Measurements from ENCODE around the gene UQCRHL. TPM values are rescaled to one million over a fixed set of nuclear protein-coding genes. Genes with fewer than 3 reads are reported as not detected.

The UQCRHL gene
- total and polyA plus RNA-seq, 5 experiments from 2014 or later = 1.1 to 2.0 (median 1.2) TPM

DNA sequence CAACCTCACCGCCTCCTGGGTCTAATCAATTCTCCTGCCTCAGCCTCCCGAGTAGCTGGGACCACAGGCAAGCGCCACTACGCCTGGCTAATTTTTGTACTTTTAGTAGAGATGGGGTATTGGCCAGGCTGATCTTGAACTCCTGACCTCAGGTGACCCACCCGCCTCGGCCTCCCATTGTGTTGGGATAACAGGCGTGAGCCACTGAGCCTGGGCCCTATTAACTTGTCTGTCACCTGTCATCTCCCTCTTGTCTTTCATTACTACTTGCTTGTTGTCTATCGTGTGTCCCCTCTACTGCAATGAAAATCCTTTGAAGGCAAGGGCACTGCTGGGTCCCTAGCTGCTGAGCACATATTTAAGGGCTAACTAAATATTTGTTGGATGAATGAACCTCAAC, 3.4 kb downstream of the UQCRHL start:
- ATAC-seq (no peak), DNase-seq (no peak)
- H3K27me3 Mint-ChIP-seq = peaks cover 1 to 17% (median 14%) of the 10 kb centered on the region in 5 donors
- H3K4me1 Mint-ChIP-seq = peaks cover 0 to 3% (median 0%) of the 10 kb centered on the region in 4 donors
- H3K36me3 Mint-ChIP-seq = no peaks in the 10 kb centered on the region
- no peak overlapping the region for H3K27ac Mint-ChIP-seq
- POLR2A ChIA-PET = no interaction called here
- no peak overlapping the region for H3K4me3 Mint-ChIP-seq
- H3K9me3 Mint-ChIP-seq = no peaks in the 10 kb centered on the region

DNA sequence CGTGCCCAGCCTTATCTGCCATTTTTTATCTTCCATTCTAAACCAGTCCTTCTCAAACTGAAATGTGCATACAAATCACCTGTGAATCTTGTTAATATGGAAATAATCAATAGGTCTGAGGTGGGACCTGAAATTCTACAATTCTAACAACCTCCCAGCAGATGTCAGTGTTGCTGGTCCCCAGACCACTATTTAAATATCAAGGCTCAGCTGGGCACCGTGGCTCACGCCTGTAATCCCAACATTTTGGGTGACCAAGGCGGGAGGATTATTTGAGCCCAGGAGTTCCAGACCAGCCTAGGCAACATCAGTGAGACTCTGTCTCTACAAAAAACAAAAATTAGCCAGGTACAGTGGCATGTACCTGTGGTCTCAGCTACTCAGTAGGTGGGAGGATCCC, 4.1 kb downstream of the UQCRHL start:
- Mint-ChIP-seq H3K27me3 (peaks cover 1 to 17% (median 14%) of the 10 kb centered on the region in 5 donors), H3K36me3 (no peaks in the 10 kb centered on the region), H3K4me3 (no peak overlapping the region), H3K4me1 (peaks cover 0 to 3% (median 0%) of the 10 kb centered on the region in 4 donors), H3K9me3 (no peaks in the 10 kb centered on the region), H3K27ac (no peak overlapping the region)
- peak in 3 of 10 donors; percentile 11 to 21 (median 13) for DNase-seq
- peak in 1 of 2 donors; percentile 56 for ATAC-seq
- POLR2A ChIA-PET = no interaction called here

DNA sequence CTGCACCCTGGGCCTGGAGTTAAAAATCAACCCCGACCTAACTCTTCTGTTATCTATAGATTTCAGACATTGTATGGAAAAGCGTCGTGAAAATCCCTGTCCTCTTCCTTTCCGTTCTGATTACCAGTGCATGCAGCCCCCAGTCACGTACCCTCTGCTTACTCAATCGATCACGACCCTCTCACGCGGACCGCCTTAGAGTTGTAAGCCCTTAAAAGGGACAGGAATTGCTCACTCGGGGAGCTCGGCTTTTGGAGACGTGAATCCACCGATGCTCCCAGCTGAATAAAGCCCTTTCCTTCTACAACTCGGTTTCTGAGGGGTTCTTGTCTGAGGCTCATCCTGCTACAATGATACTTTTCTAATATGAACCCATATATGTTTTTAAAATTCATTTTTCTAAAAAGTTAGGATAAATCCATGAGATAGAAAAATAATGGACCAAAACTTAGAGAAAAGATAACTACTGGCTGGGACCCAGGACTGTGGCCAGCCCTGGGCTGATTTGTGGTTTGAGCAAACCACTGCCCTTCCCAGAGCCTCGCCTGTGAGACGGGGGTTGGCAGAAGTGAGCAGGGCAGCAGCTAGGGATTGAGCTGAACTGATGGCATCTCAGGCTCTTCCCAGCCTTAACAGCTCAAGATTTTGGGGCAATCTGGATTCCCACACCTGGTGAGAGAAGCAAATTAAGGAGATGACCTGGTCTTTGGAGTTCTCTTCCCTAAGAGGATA, 5.0 kb downstream of the UQCRHL start:
- Mint-ChIP-seq H3K27me3 (peaks cover 1 to 17% (median 14%) of the 10 kb centered on the region in 5 donors), H3K4me3 (no peak overlapping the region), H3K4me1 (peaks cover 0 to 3% (median 0%) of the 10 kb centered on the region in 4 donors), H3K27ac (peak overlapping the region in 1 of 10 donors; percentile 50), H3K36me3 (no peaks in the 10 kb centered on the region), H3K9me3 (no peaks in the 10 kb centered on the region)
- no peak for ATAC-seq
- DNase-seq = no peak
- POLR2A ChIA-PET = no interaction called here

DNA sequence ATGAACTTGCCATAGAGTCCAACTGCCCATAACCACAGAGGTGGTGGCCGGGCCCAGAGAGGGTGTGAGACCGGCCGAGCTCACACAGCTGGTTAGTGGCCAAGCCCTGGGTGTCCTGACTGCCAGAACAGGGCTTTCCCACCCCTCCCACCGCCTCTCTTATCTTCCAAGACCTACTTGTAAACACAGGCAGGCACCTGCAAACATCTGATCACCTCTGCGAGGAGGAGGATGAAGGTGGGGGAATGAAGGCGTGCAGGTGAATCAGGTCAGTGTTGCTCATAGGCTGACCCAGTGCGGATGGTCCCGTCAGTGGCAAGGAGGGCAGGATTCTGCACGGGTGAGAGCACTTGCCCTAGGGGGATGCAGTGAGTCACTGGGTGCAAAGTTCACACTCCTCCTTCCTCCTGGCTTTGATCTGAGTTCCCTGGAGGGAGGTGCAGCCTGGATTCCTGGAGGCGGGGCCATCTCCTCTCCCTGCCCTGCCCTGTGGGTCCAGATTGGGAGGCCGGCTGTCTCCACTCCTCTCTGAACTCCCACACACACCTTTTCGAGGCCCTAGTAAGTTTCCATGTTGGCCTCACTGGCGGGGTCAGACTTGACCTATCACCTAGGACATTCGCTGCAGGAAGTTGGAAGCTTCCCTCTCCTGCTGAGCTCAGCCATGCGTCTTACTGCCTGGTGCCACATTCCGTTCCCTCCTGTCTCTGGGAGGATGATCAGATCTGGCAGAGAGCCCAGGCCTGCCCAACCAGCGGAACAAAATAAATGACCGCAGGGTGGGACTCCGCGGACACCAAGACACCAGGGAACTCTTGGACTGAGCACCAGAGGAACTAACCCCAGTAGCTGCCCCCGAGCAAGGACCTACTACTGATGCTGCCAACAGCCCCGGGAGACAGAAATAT, 7.3 kb downstream of the UQCRHL start:
- Mint-ChIP-seq H3K36me3 (no peaks in the 10 kb centered on the region), H3K4me3 (no peak overlapping the region), H3K27me3 (peaks cover 1 to 17% (median 14%) of the 10 kb centered on the region in 5 donors), H3K9me3 (no peaks in the 10 kb centered on the region), H3K4me1 (peaks cover 0 to 3% (median 0%) of the 10 kb centered on the region in 4 donors), H3K27ac (peak overlapping the region in 2 of 10 donors; percentile 17 to 24)
- no peak for DNase-seq
- POLR2A ChIA-PET = no interaction called here
- no peak for ATAC-seq

DNA sequence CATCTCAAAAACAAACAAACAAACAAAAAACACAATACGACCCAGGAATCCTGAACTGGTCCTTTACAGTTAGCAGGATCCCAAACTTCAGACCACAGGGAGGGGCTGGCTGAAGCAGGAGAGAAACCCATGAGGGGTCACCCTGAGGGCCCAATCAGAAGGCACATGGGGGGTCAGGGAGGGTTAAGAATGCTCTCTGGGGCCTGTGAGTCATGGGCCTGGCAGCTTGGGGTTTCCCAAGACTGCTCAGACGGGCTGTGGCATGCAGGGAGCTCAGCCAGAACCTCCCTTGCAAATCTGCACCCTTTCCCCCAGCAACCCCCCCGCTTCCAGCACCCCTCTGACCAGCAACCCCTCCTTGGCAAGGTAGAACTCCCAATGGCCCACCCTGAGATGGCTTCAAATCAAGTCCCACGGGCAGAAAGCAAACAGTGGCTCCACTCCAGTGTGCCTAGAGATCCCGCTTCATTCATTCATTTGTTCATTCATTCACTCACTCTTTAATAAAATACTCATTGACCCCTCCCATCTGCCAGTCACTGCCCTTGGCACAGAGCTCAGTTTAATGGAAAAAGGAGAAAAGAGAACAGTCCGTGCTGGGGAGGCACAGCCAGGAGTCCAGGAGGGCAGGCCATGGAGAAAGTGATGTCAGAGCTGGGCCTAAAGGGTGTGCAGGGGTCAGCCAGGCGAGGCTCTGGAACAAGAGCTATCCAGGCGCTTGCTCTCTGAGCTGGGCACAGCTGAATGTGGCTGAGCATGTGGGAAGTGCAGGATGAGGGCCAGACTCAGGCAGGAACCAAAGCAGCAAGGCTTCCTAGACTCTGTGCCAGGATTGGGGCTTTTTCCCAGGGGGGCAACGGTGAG, 8.2 kb downstream of the UQCRHL start:
- peaks cover 0 to 3% (median 0%) of the 10 kb centered on the region in 4 donors for H3K4me1 Mint-ChIP-seq
- DNase-seq (no peak), ATAC-seq (no peak)
- peaks cover 1 to 17% (median 14%) of the 10 kb centered on the region in 5 donors for H3K27me3 Mint-ChIP-seq
- H3K36me3 Mint-ChIP-seq = no peaks in the 10 kb centered on the region
- H3K4me3 Mint-ChIP-seq = no peak overlapping the region
- peak overlapping the region in 1 of 10 donors; percentile 5 for H3K27ac Mint-ChIP-seq
- H3K9me3 Mint-ChIP-seq = no peaks in the 10 kb centered on the region
- POLR2A ChIA-PET = no interaction called here

DNA sequence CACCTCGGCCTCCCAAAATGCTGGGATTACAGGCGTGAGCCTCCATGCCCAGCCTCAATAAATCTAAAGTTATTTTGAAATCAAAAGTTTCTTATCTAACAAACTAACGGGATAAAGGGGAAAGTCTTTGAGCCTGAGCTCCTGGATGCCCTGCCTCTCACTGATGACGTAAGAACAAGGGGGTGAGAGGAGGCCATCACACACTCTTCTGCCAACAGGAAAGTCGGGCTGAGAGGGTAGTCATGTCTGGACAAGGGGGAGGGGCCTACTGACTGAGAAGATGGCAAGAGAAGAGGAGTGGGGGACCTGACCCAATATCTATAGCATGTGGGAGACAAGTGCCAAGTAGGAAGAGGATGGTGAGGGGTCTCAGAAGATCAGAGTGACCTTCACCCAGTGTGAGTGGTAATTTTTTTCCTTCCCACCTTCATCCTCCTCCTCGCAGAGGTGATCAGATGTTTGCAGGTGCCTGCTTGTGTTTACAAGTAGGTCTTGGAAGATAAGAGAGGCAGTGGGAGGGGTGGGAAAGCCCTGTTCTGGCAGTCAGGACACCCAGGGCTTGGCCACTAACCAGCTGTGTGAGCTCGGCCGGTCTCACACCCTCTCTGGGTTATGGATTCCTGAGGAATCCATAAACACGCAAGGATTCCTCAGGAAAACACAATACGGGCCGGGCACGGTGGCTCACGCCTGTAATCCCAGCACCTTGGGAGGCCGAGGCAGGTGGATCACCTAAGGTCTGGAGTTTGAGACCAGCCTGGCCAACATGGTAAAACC, 9.6 kb downstream of the UQCRHL start:
- Mint-ChIP-seq H3K27me3 (peaks cover 0 to 15% (median 14%) of the 10 kb centered on the region in 5 donors), H3K36me3 (no peaks in the 10 kb centered on the region), H3K4me3 (no peak overlapping the region), H3K4me1 (peaks cover 0 to 1% (median 0%) of the 10 kb centered on the region in 4 donors), H3K9me3 (no peaks in the 10 kb centered on the region), H3K27ac (no peak overlapping the region)
- DNase-seq = no peak
- ATAC-seq = no peak
- POLR2A ChIA-PET = no interaction called here

DNA sequence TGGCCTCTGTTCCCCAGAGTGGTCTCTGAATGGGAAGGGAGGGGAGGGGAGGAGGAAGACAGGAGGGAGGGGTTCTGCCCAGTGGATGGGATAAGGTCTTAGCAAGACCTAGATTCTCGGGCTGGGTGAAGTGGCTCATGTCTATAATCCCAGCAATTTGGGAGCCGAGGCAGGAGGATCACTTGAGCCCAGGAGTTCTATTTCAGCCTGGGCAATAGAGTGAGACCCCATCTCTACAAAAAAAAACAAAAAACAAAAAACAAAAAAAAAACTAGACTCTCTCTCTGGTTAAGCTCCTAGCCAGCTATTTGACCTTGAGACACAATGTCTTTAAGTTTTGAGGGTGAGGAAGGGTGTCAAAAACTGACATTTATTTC, 11.4 kb downstream of the UQCRHL start:
- POLR2A ChIA-PET = interaction anchor here (1.3 kb wide), 1 partner anchor 37 kb away, joined by 4 read pairs; no protein-coding TSS in a partner anchor
- no peaks in the 10 kb centered on the region for H3K9me3 Mint-ChIP-seq
- no peak for DNase-seq
- peaks cover 2 to 6% (median 3%) of the 10 kb centered on the region in 4 donors for H3K4me1 Mint-ChIP-seq
- H3K27me3 Mint-ChIP-seq = peaks cover 0 to 19% (median 9%) of the 10 kb centered on the region in 5 donors
- H3K27ac Mint-ChIP-seq = no peak overlapping the region
- H3K4me3 Mint-ChIP-seq = no peak overlapping the region
- no peak for ATAC-seq
- no peaks in the 10 kb centered on the region for H3K36me3 Mint-ChIP-seq

DNA sequence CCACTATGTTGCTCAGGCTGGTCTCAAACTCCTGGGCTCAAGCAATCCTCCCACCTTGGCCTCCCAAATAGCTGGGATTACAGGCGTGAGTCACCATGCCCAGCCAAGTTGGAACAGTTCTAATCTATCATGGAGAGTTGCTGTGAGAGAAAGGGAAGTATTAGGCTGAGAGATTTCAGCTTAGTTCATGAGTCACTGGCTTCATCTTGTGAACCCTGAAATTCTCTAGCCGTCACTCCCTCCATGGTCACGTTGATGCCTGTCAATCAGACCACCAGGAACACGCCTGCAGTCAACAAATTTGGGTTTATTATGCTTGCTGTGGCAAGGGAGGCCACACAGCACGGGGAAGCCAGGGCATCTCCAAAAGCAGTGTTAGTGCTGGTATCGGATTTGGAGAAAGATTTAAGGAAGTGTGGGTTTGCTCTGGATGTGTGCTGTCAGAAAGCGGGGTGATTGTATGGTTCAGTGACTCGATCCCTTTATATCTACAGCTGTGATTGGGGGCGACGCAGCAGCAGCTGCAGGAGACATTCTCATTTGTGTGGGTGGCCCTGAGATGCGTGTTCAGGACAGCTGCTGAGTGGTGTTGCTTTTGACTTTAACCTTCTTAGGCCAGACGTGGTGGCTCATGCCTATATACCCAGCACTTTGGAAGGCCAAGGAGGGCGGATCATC, 18.7 kb downstream of the UQCRHL start:
- POLR2A ChIA-PET = interaction anchor here (0.5 to 0.6 kb wide), 2 partner anchors 27 to 580 kb away, joined by 3 to 6 read pairs; no protein-coding TSS in a partner anchor
- H3K4me1 Mint-ChIP-seq = peaks cover 3 to 6% (median 4%) of the 10 kb centered on the region in 4 donors
- ATAC-seq (no peak), DNase-seq (no peak)
- H3K36me3 Mint-ChIP-seq = no peaks in the 10 kb centered on the region
- no peak overlapping the region for H3K4me3 Mint-ChIP-seq
- no peaks in the 10 kb centered on the region for H3K9me3 Mint-ChIP-seq
- peak overlapping the region in 1 of 10 donors; percentile 18 for H3K27ac Mint-ChIP-seq
- peaks cover 3 to 19% (median 6%) of the 10 kb centered on the region in 5 donors for H3K27me3 Mint-ChIP-seq

DNA sequence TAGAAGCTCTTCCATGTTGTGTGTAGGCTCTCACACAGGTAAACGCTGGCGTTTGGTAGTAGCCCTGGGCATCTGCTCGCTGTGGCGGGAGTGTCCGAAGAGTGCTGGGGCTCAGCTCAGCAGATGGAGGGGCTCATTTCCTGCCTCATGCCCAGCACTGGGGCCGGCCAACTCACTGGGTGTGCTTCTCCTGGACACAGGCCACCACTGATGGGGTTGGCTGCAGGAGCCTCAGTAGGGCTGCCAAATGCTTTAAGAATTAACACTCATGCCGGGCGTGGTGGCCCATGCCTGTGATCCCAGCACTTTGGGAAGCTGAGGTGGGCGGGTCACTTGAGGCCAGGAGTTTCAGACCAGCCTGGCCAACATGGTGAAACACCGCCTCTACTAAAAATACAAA, 20.9 kb downstream of the UQCRHL start:
- Mint-ChIP-seq H3K27ac (no peak overlapping the region), H3K4me3 (peak overlapping the region in 1 of 10 donors; percentile 58), H3K4me1 (peaks cover 0 to 2% (median under 1%) of the 10 kb centered on the region in 4 donors), H3K27me3 (peaks cover 3 to 19% (median 6%) of the 10 kb centered on the region in 5 donors), H3K36me3 (no peaks in the 10 kb centered on the region), H3K9me3 (no peaks in the 10 kb centered on the region)
- DNase-seq (no peak), ATAC-seq (no peak)
- POLR2A ChIA-PET = no interaction called here

DNA sequence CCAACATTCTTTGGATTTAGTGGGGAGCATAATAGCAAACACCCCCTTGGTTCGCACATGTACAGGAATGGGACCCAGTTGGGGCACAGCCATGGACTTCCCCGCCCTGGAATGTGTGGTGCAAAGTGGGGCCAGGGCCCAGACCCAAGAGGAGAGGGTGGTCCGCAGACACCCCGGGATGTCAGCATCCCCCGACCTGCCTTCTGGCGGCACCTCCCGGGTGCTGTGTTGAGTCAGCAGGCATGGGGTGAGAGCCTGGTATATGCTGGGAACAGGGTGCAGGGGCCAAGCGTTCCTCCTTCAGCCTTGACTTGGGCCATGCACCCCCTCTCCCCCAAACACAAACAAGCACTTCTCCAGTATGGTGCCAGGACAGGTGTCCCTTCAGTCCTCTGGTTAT, 21.8 kb downstream of the UQCRHL start:
- DNase-seq = no peak

More for the DNA sequence above, 21.8 kb downstream of the UQCRHL start:
- Mint-ChIP-seq H3K27me3 (peaks cover under 1 to 15% (median 4%) of the 10 kb centered on the region in 5 donors), H3K9me3 (no peaks in the 10 kb centered on the region), H3K4me3 (no peak overlapping the region), H3K27ac (no peak overlapping the region), H3K36me3 (no peaks in the 10 kb centered on the region), H3K4me1 (peaks cover 0 to 2% (median under 1%) of the 10 kb centered on the region in 4 donors)
- ATAC-seq = no peak
- POLR2A ChIA-PET = no interaction called here
